ES-I3 (cell line): ENCODE measurements around the gene CEP126.
"Not testable (repeated sequence)": the region's sequence is repeated elsewhere in the genome, so short reads cannot be mapped to it uniquely, and the experiment has no call there.

Experiments used
- H3K36me3 ChIP-seq: 2 replicates; pipeline ENCODE4 v1.6.1; 2013; ENCODE audit warnings: mild to moderate bottlenecking, low read length, control low read depth, moderate library complexity; ENCODE audit not compliant: insufficient read depth
- H3K4me1 ChIP-seq: 2 replicates; pipeline ENCODE4 v1.6.1; 2013; ENCODE audit warnings: mild to moderate bottlenecking, control low read depth, low read length; ENCODE audit not compliant: insufficient read depth
- H3K9ac ChIP-seq: 2 replicates; pipeline ENCODE4 v1.6.1; 2013; ENCODE audit warnings: low read depth, mild to moderate bottlenecking, low read length, moderate library complexity
- H3K9me3 ChIP-seq: 2 replicates; pipeline ENCODE4 v1.6.1; 2013; ENCODE audit warnings: mild to moderate bottlenecking, low read length, moderate library complexity; ENCODE audit not compliant: control insufficient read depth, insufficient read depth

CEP126 gene

GRCh38 chr11:101955701-101956100 lies 40.9 kb downstream of the CEP126 start:
- Histone ChIP-seq H3K9ac (no peak overlapping the region), H3K4me1 (no peaks in the 10 kb centered on the region), H3K9me3 (no peaks in the 10 kb centered on the region), H3K36me3 (no peaks in the 10 kb centered on the region)

- Histone ChIP-seq H3K9ac (no peak overlapping the region), H3K4me1 (no peaks in the 10 kb centered on the region), H3K36me3 (no peaks in the 10 kb centered on the region), H3K9me3 (no peaks in the 10 kb centered on the region)
Measured at GRCh38 chr11:101960231-101960630, 45.4 kb downstream of the CEP126 start.

- not testable (repeated sequence) for H3K9me3 ChIP-seq, H3K4me1 ChIP-seq, H3K36me3 ChIP-seq, H3K9ac ChIP-seq
Measured at GRCh38 chr11:101964200-101964599, 49.4 kb downstream of the CEP126 start.

- H3K9me3 ChIP-seq = no peaks in the 10 kb centered on the region
- no peaks in the 10 kb centered on the region for H3K36me3 ChIP-seq
- no peaks in the 10 kb centered on the region for H3K4me1 ChIP-seq
- no peak overlapping the region for H3K9ac ChIP-seq
Measured at GRCh38 chr11:101974255-101974654, 59.4 kb downstream of the CEP126 start.

GRCh38 chr11:101974771-101975170 lies 60.0 kb downstream of the CEP126 start:
- Histone ChIP-seq H3K36me3 (no peaks in the 10 kb centered on the region), H3K9me3 (no peaks in the 10 kb centered on the region), H3K4me1 (no peaks in the 10 kb centered on the region), H3K9ac (no peak overlapping the region)

DNA sequence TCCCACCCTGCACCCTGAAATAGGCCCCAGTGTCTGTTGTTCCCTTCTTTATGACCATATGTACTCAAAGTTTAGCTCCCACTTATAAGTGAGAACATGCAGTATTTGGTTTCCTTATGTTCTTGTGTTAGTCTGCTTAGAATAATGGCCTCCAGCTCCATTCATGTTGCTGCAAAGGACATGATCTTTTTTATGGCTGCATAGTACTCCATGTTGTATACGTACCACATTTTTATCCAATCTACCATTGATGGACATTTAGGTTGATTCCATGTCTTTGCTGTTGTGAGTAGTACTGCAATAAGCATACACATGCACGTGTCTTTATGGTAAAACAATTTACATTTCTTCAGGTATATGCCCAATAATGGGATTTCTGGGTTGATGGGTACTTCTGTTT lies 60.9 kb downstream of the CEP126 start:
- H3K36me3 ChIP-seq = no peaks in the 10 kb centered on the region
- no peaks in the 10 kb centered on the region for H3K4me1 ChIP-seq
- H3K9me3 ChIP-seq = no peaks in the 10 kb centered on the region
- H3K9ac ChIP-seq = no peak overlapping the region

DNA sequence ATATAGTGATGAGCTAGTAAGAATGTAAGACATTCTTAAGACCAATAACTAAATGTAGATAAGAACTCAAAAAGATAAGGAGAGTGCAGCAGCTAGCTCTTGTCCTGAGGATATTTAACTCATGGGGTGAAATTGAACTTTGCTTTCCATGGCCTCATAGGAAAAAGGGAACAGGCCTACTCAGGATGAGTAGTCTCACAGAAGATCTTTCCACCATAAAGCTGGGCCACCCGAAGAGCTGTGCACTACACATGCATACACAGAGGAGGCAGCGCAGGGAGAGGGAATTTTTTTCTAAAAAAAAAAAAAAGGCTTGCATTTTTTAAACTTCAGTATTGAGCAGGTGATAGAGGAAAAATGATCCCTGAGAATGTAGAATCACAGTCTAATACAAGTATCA lies 72.6 kb downstream of the CEP126 start:
- H3K36me3 ChIP-seq = no peaks in the 10 kb centered on the region; the same call in 1 of the 2 replicates
- no peaks in the 10 kb centered on the region for H3K9me3 ChIP-seq
- H3K4me1 ChIP-seq = no peaks in the 10 kb centered on the region
- no peak overlapping the region for H3K9ac ChIP-seq

DNA sequence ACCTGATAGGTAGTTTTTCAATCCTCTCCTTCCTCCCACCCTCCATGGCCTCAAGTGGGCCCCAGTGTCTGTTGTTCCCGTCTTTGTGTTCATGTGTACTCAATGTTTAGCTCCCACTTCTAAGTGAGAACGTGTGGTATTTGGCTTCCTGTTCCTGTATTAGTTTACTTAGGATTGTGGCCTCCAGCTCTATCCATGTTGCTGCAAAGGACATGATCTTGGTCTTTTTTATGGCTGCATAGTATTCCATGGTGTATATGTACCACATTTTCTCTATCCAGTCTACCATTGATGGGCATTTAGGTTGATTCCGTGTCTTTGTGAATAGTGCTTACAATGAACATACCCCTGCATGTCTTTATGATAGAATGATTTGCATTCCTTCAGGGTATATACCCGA lies 78.4 kb downstream of the CEP126 start:
- Histone ChIP-seq H3K9ac (no peak overlapping the region), H3K4me1 (no peaks in the 10 kb centered on the region), H3K9me3 (no peaks in the 10 kb centered on the region), H3K36me3 (no peaks in the 10 kb centered on the region)

DNA sequence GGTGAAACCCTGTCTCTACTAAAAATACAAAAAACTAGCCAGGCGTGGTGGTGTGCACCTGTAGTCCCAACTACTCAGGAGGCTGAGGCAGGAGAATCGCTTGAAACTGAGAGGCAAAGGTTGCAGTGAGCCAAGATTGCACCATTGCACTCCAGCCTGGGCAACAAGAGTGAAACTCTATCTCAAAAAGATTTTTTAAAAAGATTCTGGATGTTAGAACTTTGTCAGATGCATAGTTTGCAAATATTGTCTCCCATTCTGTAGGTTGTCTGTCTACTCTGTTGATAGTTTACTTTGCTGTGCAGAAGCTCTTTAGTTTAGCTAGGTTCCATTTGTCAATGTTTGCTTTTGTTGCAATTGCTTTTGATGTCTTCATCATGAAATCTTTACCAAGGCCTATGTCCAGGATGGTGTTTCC lies 79.3 kb downstream of the CEP126 start:
- H3K9me3 ChIP-seq, H3K9ac ChIP-seq, H3K36me3 ChIP-seq, H3K4me1 ChIP-seq: not testable (repeated sequence)

DNA sequence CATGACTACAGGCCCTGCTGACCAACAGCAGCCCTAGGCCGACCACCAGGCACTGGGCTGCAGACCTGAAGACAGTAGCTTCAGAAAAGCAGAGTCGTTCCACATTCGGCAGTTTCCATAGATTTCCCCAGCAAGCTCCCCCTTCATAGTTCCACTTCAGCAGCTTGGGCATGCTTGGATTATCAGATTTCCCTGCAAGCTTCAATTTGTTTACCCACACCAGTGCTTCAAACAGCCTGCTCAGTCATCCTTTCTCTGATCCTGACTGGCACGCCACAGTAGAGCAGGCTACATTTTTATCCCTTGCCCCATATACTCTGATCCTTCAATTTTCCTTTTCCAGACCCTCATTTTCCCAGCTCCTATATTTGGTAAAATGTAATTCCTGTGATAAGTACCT lies 81.3 kb downstream of the CEP126 start:
- no peaks in the 10 kb centered on the region for H3K9me3 ChIP-seq

DNA sequence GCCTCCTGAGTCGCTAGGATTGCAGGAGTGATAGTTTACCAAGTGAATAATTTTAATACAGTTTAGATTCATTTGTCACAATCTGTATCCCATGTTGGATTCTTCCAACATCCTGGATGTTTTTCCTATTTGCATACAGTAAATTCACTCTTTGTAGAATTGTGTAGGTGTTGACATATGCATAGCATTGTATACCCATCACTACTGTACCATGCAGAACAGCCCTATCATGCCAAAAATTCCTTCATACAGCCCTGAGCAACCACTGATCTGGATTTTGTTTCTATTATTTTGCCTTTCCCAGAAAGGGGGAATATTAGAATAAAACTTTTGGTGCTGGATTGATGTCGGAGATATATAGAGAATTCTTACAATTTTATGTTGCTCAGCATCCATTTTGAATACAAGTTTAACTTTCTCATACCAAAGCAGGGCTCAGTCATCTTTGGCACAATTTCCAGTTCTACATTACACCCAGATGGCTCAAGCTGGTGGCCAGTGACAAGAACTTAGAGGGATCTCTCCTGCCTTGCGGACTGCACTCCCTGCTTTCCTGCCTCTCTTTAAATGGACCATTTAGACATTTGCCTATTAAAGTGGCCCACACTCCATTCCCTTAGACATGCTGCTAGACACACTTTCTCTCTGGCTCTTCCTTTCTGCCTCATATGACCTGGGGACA lies 87.0 kb downstream of the CEP126 start:
- no peak overlapping the region for H3K9ac ChIP-seq
- no peaks in the 10 kb centered on the region for H3K36me3 ChIP-seq
- no peaks in the 10 kb centered on the region for H3K4me1 ChIP-seq
- H3K9me3 ChIP-seq = no peaks in the 10 kb centered on the region

More for the DNA sequence above, 81.3 kb downstream of the CEP126 start:
- Histone ChIP-seq H3K9ac (no peak overlapping the region), H3K36me3 (no peaks in the 10 kb centered on the region), H3K4me1 (no peaks in the 10 kb centered on the region)

- H3K9ac ChIP-seq = no peak overlapping the region
- no peaks in the 10 kb centered on the region for H3K9me3 ChIP-seq
- peaks cover 6% of the 10 kb centered on the region for H3K4me1 ChIP-seq
- no peaks in the 10 kb centered on the region for H3K36me3 ChIP-seq
Measured at GRCh38 chr11:102004220-102004619, 89.4 kb downstream of the CEP126 start.

DNA sequence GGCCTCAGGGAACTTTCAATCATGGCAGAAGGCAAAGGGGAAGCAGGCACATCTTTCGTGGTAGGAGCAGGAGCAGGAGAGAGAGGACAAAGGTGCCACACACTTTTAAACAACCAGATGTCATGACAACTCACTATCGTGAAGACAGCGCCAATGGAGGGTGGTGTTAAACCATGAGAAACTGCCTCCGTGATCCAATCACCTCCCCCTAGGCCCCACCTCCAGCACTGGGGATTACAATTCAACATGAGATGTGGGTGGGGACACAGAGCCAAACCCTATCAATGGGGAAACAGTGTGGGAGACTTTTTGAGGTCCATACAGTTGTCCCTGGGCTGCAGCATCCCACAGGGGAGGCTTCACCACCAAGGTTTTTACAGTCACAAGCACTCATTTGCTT lies 90.5 kb downstream of the CEP126 start:
- Histone ChIP-seq H3K4me1 (peaks cover 9% of the 10 kb centered on the region), H3K9me3 (no peaks in the 10 kb centered on the region), H3K9ac (no peak overlapping the region), H3K36me3 (no peaks in the 10 kb centered on the region)

- H3K9me3 ChIP-seq = no peaks in the 10 kb centered on the region
- no peak overlapping the region for H3K9ac ChIP-seq
- peaks cover 14% of the 10 kb centered on the region for H3K4me1 ChIP-seq
- H3K36me3 ChIP-seq = no peaks in the 10 kb centered on the region
Measured at GRCh38 chr11:102006835-102007566, 92.2 kb downstream of the CEP126 start.
